Measurements from ENCODE around the gene ASB15. TPM values are rescaled to one million over a fixed set of nuclear protein-coding genes. Genes with fewer than 3 reads are reported as not detected.

Gene ASB15
- total and polyA plus RNA-seq, 3 donors from 2014 or later, result 1.1 to 5.7 (median 2.4) TPM

- Histone ChIP-seq H3K27me3 (no peaks in the 10 kb centered on the region), H3K9me3 (no peaks in the 10 kb centered on the region), H3K4me1 (no peaks in the 10 kb centered on the region), H3K36me3 (ENCODE audit: low read depth, missing control alignments) (no peaks in the 10 kb centered on the region), H3K27ac (no peak overlapping the region), H3K4me3 (no peak overlapping the region)
- no peak for TF ChIP-seq POLR2A (IDR thresholded peaks at IDR 0.05)
- no peak for DNase-seq
- intact Hi-C loops (cut with DNase I; ENCODE audit: low total_unique reads), result no loop called here
- 29 to 46% methylated on average over 2 of the region's 2 CpGs for WGBS, 2 donors
Observed at GRCh38 chr7:123569352-123570010, 32.1 kb upstream of the ASB15 start.

GRCh38 chr7:123570390-123571182 is 31.0 kb upstream of the ASB15 start:
- Histone ChIP-seq H3K9me3 (no peaks in the 10 kb centered on the region), H3K36me3 (ENCODE audit: low read depth, missing control alignments) (no peaks in the 10 kb centered on the region), H3K27me3 (no peaks in the 10 kb centered on the region), H3K4me1 (no peaks in the 10 kb centered on the region), H3K27ac (no peak overlapping the region), H3K4me3 (no peak overlapping the region)
- WGBS, 2 donors, result 80 to 81% methylated on average over 4 of the region's 4 CpGs
- no peak for DNase-seq
- intact Hi-C loops (cut with DNase I; ENCODE audit: low total_unique reads), result no loop called here
- TF ChIP-seq POLR2A (IDR thresholded peaks at IDR 0.05) (no peak), CTCF (IDR thresholded peaks at IDR 0.05) (no peak)

GRCh38 chr7:123571187-123571586 is 30.4 kb upstream of the ASB15 start:
- intact Hi-C loops (cut with DNase I; ENCODE audit: low total_unique reads), result no loop called here
- H3K36me3 ChIP-seq (ENCODE audit: low read depth, missing control alignments), result no peaks in the 10 kb centered on the region
- no peaks in the 10 kb centered on the region for H3K9me3 ChIP-seq
- H3K4me3 ChIP-seq, result no peak overlapping the region
- no peak overlapping the region for H3K27ac ChIP-seq
- no peak for DNase-seq
- no peaks in the 10 kb centered on the region for H3K27me3 ChIP-seq
- no peak for TF ChIP-seq CTCF (IDR thresholded peaks at IDR 0.05)
- TF ChIP-seq POLR2A (IDR thresholded peaks at IDR 0.05), result no peak
- H3K4me1 ChIP-seq, result no peaks in the 10 kb centered on the region
- WGBS, 2 donors, result 74 to 84% methylated on average over 1 of the region's 1 CpG

- DNase-seq, result no peak
- Histone ChIP-seq H3K27ac (no peak overlapping the region), H3K4me3 (no peak overlapping the region), H3K36me3 (ENCODE audit: low read depth, missing control alignments) (no peaks in the 10 kb centered on the region), H3K9me3 (no peaks in the 10 kb centered on the region), H3K27me3 (no peaks in the 10 kb centered on the region), H3K4me1 (no peaks in the 10 kb centered on the region)
- 71 to 77% methylated on average over 1 of the region's 1 CpG for WGBS, 2 donors
- TF ChIP-seq CTCF (IDR thresholded peaks at IDR 0.05) (no peak), POLR2A (IDR thresholded peaks at IDR 0.05) (no peak)
- intact Hi-C loops (cut with DNase I; ENCODE audit: low total_unique reads), result no loop called here
Observed at GRCh38 chr7:123571684-123572083, 29.9 kb upstream of the ASB15 start.

GRCh38 chr7:123573341-123573740 is 28.3 kb upstream of the ASB15 start:
- no peak for DNase-seq
- Histone ChIP-seq H3K27ac (no peak overlapping the region), H3K27me3 (no peaks in the 10 kb centered on the region), H3K9me3 (no peaks in the 10 kb centered on the region), H3K4me1 (no peaks in the 10 kb centered on the region), H3K4me3 (no peak overlapping the region), H3K36me3 (ENCODE audit: low read depth, missing control alignments) (no peaks in the 10 kb centered on the region)
- intact Hi-C loops (cut with DNase I; ENCODE audit: low total_unique reads), result no loop called here
- TF ChIP-seq CTCF (IDR thresholded peaks at IDR 0.05) (no peak), POLR2A (IDR thresholded peaks at IDR 0.05) (no peak)
- WGBS, 2 donors, result 72 to 75% methylated on average over 3 of the region's 3 CpGs
